IPS-11a (cell line): ENCODE results near the gene MFRP.
"Not testable (repeated sequence)": the region's sequence is repeated elsewhere in the genome, so short reads cannot be mapped to it uniquely, and the experiment has no call there.

Experiments
- H3K4me3 ChIP-seq: one replicate; pipeline ENCODE4 v1.5.1; 2013; ENCODE audit warnings: low read depth, low read length, control low read depth

Gene MFRP

DNA sequence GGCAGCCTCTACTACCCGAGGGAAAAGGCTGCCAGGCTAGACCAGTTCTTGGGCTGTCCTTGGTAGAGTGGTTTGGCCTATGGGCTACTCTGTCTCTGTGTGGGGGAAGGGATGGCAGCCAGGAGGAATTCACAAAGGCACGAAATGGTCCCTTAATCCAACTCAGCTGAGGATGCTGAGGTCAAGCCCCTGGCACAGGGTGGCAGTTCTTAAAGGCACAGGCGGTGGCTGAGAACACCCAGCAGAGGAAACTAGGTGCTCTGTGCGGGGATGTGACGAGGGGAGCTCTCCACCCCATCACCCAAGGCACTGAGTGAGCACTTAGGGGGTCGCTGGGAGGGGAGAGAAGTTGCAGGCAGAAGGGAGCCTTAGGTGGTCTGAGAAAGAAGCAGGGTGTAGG, at the start of gene MFRP:
TSS of gene MFRP (minus strand) at position 101 of the 400 bp plus-strand sequence. CDS start 192 bp downstream, outside the sequence.
- no peak within 1 kb of the TSS for H3K4me3 ChIP-seq

DNA sequence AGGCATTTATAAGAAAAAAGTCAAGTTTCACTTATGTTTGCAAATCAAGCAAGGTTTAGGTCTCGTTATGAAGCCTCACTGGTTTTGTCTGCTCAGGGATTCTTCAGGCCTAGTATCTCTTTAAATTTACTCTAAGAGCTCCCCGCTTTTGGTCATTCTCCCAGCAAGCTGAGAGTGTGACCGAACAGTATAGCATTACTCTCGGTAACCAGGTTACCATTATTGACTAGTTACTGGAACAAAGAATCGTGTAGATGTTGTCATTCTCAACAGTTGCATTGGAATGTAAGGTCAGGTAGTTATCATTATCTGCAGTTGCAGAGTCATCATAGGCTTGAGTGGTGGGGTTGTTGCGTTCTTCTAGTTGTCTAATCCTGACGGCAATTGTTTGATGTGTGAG, 44.8 kb upstream of the MFRP start:
- H3K4me3 ChIP-seq = no peak overlapping the region

DNA sequence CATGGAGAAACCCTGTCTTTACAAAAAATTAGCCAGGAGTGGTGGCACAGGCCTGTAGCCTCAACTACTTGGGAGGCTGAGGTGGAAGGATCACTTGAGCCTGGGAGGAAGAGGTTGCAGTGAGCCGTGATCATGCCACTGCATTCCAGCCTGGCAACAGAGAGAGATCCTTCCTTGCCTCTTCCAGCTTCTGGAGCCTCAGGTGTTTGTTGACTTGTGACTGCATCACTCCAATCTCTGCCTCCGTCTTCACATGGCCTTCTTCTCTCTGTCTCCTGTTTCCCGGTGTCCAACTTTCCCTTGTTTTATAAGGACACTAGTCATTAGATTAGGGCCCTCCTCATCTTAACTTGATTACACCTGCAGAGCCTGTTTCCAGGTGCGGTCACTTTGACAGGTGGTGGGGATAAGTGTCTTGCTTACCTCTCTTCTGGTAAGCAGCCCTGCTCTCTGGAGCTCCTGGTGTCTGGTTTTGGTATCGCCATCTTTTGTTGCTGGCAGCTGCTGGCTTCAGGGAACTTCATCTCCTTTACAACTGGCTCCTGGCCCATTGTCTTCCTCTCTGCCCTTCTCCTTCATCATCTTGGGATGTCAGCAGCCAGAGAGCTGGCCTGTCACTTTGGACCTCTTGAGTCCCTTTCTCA, 43.2 kb upstream of the MFRP start:
- no peak overlapping the region for H3K4me3 ChIP-seq

DNA sequence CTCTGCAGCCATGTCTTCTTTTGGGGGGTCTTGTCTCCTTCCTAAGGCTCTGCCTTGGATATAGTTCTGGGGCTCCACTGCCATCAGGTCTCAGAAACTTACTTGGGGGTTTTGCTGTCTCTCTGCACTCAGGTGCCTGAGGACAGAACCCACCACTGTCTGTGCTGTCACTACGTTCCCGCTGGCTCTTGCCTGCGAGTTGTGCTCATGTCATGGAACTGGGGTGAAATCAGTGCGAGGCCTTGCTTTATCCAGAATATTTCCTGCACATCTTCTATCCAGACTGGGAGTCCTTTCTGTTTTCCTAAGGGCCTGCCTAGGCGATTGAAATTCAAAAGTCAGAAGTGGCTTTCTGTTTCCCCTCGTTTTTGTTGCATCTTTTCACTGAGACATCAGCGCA, 41.6 kb upstream of the MFRP start:
- no peak overlapping the region for H3K4me3 ChIP-seq

DNA sequence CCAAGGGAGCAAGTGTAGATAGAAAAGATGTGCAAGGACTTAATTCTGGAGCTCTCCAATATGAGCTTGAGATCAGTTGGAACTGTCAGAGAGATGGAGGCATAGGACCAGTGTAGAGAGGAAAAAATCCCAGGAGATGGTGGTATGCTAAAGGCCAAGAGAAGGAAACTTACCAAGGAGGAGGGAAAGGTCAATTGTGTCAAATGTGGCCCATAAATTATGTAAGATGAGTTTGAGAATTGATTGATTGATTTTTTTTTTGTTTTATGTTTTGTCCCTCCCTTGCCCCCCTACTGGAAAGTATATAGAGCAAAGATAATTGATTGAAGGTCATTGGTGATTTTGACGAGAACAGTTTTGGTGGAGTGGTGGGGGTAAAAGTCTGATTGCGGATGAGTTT, 37.8 kb upstream of the MFRP start:
- no peak overlapping the region for H3K4me3 ChIP-seq

DNA sequence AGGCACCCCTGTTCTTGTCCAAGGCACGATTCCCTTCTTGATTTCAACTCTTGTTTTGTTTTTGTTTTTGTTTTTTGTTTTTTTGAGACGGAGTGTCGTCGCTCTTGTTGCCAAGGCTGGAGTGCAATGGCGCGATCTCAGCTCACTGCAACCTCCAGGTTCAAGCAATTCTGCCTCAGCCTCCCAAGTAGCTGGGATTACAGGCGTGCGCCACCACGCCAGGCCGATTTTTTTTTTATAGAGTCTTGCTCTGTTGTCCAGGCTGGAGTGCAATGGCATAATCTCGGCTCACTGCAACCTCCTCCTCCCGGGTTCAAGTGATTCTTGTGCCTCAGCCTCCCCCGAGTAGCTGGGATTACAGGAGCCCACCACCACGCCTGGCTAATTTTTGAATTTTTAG, 36.0 kb upstream of the MFRP start:
- not testable (repeated sequence) for H3K4me3 ChIP-seq

DNA sequence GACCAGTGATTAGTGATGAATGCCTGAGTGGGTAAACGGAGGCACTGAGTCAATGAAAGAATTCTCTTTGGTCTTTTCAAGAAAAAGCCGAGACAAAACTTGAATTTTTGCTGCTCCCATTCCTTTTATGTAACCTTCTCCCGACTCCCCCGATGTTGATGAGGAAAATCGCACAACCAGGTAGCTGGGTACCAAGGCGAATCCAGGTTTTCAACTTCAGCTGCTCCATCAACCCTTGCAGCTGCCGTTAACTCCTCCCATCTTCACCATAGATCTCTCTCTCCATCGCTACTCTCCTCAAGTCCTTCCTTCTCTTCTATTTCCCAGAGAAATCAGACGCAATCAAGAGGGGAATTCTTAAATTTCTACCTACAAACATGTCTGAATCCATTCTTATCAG, 35.6 kb upstream of the MFRP start:
- peak overlapping the region; percentile 78 for H3K4me3 ChIP-seq

DNA sequence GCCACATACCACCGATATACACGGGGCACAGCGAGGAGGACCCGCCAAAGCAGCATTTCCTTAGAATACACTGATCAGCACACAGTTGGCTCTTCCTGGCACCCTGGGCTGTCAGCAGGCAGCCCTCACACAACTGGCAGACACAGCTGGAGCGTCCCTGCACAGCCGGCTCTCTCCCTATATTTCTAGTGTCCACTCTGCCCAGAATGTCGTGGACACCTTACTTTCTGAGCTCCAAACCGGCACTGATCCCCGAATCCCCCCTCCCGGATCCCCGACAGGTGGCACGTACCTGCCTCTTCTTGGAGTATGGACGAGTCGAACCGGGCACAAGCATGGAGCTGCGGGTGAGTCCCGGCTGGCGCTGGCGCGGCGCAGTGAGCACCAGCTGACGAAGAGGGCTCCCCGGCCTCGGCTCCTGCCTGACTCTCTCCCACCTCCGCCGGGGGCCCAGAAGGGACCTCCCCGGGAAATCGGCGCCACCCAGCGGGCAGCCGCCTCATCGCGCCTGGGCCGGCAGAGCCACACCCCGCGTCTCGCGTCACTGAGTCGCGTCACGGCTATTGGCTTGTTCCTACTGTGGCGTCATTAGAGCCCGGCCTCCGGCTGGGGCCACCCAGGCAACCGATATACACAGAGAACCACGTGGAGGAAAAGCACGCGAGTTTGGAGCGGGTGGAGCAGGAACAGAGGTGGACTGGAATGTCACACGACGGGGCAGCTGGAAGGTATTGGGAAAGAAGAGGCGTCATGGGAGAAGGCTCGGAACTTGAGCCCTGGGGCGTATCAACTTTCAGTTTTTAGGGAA, 34.9 kb upstream of the MFRP start, which contains the start of gene USP2:
TSS of gene USP2 (minus strand) at position 510 of the 808 bp plus-strand sequence. CDS start 8,210 bp downstream, outside the sequence.
- H3K4me3 ChIP-seq = peak within 1 kb of the TSS; percentile 78

DNA sequence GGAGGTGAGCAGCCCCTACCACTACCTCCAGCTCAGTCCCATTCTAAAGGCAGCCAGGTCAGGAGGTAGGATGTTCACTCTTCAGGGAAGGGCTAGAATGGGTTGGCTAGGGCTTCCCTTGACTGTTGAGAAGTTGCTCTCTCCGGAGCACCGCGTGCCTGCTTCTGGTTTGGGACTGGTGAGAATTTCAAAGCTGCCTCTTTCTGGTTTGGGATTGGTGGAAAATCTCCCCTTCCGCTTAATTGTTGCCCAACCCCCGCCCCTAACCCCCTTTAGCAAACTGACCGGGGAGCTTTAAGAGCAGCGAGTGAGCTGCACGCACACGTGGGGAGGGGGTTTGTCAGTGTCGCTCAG, 34.3 kb upstream of the MFRP start:
- peak overlapping the region; percentile 78 for H3K4me3 ChIP-seq

DNA sequence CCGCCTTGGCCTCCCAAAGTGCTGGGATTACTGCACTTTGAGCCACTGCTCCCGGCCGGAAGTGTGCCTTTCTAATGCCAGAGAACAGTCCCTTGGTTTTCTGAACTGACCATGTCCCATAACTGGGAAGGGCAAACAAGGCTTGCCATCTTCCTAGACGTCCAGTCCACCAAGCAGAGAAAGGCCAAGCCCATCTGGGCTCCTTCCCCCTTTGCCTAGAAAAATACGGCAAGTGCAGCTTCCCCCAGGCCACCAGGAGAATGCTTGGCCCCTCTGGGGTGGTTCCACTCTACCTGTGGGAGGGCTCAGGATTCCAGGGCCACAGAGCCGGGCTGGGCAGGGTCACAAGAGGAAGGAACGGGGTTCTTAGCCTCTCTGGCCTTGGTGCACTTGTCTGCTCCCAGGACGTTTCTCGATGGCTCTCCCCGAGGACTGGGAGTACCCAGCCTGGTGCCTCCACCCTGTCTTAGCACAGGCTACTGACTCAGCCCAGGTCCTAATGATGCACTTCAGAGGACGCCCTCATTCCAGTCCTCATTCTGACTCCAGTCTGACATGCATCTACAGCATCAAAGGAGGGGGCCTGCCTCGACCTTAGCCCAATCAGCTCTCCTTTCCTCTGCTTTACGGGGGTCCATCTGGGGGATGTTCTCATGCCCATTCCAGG, 33.8 kb upstream of the MFRP start:
- no peak overlapping the region for H3K4me3 ChIP-seq

DNA sequence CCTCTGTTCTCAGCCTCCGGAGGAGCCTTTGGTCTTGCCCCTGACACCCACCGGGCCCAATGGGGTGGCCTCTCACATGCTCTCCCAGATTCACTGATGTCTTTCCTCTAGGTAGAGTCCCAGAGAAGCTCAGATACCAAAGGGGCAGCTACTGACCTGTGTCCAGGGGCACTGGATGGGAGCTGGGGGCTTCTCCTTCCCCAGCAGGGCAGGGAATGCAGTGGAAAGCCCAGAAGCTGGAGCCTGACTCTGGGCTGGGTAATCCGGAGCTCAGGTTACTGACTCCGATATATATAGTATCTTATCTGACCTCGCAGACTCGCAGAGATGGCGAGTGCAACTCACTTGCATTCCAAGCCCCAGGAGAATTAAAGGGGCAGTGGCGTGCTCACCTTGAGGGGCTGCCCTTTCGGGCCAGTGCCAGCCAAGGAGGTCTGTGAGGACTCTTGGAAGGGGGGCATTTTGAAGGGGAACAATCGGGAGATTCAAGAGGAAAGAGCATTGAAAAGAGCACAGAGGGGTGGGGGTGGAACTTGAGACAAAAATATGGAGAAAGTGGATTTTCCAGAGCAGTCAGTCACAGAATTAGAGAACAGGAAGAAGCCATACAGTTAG, 32.5 kb upstream of the MFRP start:
- no peak overlapping the region for H3K4me3 ChIP-seq

DNA sequence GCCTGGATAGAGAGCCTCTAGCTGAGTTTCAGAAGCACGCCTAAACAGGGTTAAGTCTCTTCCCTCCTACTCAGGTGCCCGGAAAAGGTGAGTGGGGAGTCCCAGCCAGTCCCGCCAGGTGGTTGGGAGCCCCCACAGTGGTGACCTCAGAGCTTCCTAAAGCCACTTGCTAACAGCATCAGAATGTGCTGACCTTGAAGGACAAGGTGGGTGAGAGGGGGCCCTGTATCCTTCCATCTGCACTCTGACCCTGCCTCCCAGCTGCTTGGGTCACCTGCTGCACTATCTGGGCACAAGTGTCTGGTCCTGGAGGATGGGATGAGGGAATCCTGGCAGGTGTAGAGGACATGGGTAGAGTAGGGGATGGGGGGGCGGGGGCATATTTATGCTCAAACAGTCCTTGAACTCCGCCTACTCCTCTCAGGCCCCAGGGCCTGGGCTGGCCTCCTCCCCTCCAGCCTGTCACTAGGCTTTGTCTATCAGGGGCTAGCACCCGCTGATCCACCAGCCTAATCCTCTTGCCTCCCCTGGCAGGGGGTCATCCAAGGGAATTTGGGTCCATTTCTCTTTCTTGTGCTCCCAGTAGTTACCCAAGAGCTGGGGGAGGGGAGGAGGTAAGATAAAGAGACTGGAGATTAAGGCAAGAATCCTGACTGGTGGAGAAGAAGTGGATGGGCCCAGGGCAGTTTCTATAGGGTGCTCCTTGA, 31.6 kb upstream of the MFRP start:
- H3K4me3 ChIP-seq = no peak overlapping the region

DNA sequence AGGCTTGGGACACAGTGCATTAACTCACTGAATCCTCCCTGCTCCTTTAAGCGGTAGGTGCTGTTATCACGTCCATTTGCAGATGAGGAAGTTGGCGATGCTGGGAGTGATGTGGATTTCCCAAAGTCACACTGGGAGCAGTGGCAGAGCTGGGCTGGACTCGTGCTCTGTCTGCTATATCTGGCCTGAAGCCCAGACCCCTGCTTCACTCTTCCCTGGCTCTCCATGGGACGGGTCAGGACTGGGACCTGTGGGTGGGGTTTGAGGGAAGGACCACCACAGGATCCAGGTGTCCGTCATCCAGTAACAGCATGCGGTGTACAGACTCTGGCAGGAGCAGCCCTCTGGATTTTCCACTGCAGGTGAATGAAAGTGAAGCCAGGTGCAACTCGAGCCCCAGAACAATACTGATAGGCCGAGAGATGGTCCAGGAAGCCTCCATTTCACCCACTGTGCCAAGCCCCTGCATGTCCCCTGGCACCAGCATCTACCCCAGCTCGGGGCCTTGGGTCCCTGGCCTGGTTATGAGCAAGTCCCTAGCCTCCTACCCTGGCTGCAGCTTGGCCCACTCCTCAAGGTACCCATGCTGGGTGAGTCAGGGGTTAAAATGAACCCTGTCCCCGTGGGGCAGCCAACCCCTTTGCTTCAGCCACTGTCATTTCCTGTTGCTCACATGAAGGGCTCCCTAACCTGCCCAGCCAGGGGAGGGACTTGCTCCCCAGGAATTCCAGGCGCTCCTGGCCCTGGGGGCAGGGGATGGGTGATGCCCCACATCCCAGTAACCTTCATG, 30.8 kb upstream of the MFRP start:
- H3K4me3 ChIP-seq = no peak overlapping the region

DNA sequence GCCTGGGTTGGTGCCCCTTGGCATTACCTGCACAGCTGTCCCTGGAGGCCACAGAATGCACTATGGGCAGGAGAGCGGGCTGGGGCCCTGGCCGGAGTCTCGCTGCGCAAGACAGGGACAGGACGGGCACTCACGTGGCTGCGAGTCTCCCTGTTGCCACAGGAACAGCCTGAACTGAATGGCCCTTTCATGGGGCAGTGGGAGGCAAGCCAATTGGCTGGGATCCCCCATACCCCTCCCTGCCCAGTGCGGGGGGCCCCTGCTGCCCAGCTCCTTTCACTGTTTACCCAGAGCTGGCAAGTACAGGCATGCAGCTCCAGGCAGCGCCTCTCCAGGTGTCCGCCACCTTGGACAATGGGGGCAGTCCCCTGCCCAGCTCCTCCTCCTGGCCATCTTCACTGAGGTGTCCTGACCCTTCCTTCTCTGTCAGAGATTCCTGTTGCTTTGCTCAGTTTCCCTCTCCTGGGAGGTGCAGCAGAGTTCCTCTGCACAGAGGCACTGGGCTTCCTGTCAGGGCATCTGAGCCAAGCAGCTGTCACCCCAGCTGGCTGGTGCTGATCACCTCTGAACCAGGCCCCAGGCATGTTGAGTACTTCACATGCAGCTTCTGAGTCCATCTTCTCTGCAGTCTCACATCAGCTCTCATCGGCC, 29.8 kb upstream of the MFRP start:
- no peak overlapping the region for H3K4me3 ChIP-seq

DNA sequence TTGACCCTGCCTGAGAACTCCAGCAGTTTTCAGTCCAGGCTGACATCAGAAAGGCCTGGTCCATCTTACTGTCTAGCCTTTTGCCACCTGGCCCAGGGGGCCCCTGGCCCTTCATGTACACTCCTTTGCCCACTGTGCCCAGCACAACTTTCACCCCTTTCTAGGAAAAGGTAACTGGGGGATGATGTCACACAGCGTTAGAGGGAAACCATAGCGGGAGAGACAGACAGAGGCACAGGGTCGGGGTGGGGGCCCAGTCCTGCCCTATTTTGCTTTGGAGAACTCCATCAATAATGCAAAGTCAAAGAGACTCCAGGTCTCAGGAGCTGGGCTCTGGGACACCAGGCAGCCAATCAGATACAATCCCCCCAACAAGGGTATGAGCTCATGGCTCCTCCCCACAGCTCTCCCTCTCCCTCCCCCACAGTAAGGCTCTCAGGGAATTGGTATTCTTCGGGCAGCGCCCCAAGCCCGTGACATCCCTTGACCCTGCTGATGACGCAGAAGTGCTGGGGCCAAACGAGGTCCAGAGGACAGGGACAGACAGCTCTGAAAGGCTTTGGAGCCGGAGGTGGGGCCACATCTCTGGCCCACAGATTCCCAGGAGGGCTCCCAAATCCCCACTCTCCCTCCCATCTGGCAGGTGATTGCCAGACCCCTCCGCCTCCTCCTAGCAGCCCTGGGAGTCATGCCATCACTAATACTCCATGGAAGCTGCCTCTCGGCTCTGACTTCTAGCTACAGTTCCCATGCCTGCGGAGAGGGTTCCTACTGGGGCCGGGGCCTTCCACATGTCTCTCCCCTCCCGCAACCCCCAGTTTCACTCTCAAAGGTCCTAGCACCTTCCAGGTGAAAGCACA, 29.1 kb upstream of the MFRP start:
- no peak overlapping the region for H3K4me3 ChIP-seq

DNA sequence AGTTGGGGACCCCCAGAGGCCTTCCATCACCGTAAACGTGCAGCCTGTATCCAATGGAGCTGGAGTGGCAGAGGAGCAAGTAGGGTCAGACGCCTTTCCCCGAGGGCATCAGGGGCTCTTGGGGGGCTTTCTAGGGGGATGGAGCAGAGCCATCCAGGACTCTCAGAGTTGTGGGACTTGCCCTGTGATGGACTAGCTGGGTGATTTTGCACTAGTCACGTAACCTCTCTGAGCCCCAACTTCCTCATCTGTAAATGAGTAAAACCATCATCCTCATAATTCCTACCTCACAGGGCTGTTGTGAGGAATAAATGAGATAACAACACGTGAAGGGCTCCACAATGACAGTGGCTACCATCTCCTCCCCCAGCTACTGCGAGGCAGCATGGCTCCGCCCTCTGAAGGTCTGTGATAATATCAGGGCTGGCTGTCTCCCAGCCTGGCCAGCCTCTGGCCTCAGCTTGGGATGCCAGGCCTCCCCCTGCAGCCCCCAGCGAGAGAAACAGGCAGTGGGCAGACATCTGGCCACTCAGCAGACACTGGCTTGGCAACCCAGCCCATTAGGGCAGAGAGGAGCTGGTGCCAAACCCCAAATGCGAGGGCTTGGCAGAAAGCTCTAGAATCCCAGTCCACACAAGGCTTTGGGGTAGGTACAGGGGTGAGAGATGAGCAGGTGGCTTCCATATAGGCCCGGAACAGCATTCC, 28.3 kb upstream of the MFRP start:
- H3K4me3 ChIP-seq = no peak overlapping the region

DNA sequence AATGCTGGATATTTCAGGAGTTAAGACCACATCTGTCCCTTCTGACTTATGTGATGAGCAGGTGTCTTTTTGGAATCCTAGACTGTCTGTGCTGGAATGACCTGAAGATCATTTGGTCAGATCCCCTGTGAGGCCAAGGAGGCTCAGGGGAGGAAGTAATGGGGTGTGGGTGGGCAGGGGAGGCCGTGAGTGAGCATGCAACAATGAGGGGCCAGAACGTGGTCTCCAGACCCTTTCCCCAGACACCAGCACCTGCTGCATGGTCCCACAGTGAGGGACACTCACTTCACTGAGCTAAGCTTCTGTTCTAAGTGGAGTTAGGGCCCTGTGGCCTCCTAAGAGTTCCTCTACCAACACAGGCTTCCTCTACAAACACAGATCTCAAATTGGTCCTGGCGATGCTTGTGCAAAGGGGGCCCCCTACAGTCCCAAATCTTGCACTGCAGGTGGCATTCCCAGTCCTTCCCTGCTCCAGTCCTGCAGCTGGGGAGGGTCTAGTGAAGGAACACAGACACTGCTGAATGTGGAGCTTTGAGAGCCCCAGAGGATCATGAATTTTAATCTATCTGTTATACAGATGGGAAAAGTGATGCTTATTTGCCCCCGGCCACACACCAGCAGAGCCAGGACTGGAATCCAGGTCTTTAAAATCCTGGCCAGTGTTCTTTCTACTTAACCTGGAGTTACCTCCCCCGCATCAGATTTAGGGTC, 27.6 kb upstream of the MFRP start:
- no peak overlapping the region for H3K4me3 ChIP-seq
